ENCODE results near the gene CPNE9. TPM values are rescaled to one million over a fixed set of nuclear protein-coding genes. Genes with fewer than 3 reads are reported as not detected.

Gene CPNE9
- total RNA-seq, 1 donor from 2014 or later = 0.42 TPM

DNA sequence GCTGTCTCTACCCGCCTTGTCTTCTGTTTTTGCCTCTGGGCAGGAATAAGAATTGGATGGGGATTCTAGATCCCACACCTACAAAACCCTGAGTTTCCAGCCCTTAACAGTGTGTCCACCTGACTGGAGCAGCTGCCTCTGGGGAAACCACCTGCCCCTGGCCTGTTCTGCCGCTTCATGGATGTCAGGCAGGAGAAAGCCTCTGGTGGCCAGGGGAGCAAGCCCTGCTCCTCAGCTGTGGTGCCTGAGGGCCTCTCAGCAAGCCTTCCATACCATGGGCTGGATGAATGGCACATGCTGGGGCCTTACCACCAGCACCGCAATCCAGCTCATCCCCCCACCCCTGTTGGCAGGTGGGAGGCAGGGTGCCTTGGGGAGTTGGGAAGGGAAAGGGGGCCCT, 5.3 kb upstream of the CPNE9 start:
- no peak for TF ChIP-seq CTCF (IDR thresholded peaks at IDR 0.05; ENCODE audit: unreplicated experiment)
- Mint-ChIP-seq H3K4me3 (no peak overlapping the region), H3K27me3 (ENCODE audit: low read depth) (peaks cover 12% of the 10 kb centered on the region), H3K9me3 (no peaks in the 10 kb centered on the region), H3K27ac (no peak overlapping the region), H3K36me3 (peaks cover 24% of the 10 kb centered on the region), H3K4me1 (no peaks in the 10 kb centered on the region)
- no peak for DNase-seq (ENCODE audit: low spot score in 2 of 2, unreplicated experiment in 2 of 2)

GRCh38 chr3:9700536-9700935, 3.1 kb upstream of the CPNE9 start:
- Mint-ChIP-seq H3K27me3 (ENCODE audit: low read depth) (peaks cover 31% of the 10 kb centered on the region), H3K4me3 (no peak overlapping the region), H3K9me3 (no peaks in the 10 kb centered on the region), H3K27ac (no peak overlapping the region), H3K36me3 (peaks cover 21% of the 10 kb centered on the region), H3K4me1 (peaks cover 8% of the 10 kb centered on the region)
- DNase-seq (ENCODE audit: low spot score in 2 of 2, unreplicated experiment in 2 of 2) = no peak
- no peak for TF ChIP-seq CTCF (IDR thresholded peaks at IDR 0.05; ENCODE audit: unreplicated experiment)

GRCh38 chr3:9701006-9701405, 2.6 kb upstream of the CPNE9 start:
- Mint-ChIP-seq H3K4me1 (peaks cover 8% of the 10 kb centered on the region), H3K27ac (no peak overlapping the region), H3K36me3 (peaks cover 21% of the 10 kb centered on the region), H3K4me3 (no peak overlapping the region), H3K27me3 (ENCODE audit: low read depth) (peaks cover 36% of the 10 kb centered on the region), H3K9me3 (no peaks in the 10 kb centered on the region)
- no peak for DNase-seq (ENCODE audit: low spot score in 2 of 2, unreplicated experiment in 2 of 2)
- TF ChIP-seq CTCF (IDR thresholded peaks at IDR 0.05; ENCODE audit: unreplicated experiment) = no peak

DNA sequence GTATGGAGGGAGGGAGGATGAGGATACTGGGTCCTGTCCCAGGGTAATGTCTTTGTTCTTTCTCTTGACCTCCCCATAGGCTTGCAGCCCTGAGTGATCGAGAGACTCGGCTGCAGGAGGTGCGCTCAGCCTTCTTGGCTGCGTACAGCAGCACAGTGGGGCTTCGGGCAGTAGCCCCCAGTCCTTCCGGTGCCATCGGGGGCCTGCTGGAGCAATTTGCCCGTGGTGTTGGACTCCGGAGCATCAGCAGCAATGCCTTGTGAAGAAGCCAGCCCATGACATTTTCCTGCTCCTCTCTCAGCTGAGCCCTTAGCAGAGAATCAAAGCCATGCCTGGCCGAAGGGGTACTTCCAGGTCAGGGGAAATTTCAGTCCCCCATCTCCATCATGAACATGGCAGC, 1.9 kb upstream of the CPNE9 start:
- Mint-ChIP-seq H3K27ac (no peak overlapping the region), H3K4me3 (no peak overlapping the region), H3K27me3 (ENCODE audit: low read depth) (peaks cover 43% of the 10 kb centered on the region), H3K4me1 (peaks cover 8% of the 10 kb centered on the region), H3K36me3 (peaks cover 21% of the 10 kb centered on the region), H3K9me3 (no peaks in the 10 kb centered on the region)
- TF ChIP-seq CTCF (IDR thresholded peaks at IDR 0.05; ENCODE audit: unreplicated experiment) = no peak
- no peak for DNase-seq (ENCODE audit: low spot score in 2 of 2, unreplicated experiment in 2 of 2)

DNA sequence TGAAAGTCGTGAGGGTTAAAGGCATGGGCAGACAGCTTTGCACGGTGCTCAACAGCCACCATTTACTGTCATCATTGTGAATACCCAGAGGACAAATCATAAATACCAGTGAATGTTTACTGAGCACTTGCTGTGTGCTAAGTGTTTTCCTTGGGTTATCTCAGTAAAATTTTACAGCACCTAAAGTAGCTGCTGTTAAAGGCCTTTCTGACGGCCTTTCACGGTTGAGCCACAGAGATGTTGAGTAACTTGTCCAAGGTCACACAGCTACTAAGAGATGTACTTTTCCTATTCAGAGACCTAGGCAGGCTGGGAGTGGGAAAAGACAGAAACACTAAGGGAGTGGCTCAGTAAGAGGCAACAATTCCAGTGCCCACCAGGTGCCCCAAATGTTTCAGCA, 393 bp upstream of the CPNE9 start:
- Mint-ChIP-seq H3K4me3 (no peak overlapping the region), H3K36me3 (peaks cover 15% of the 10 kb centered on the region), H3K4me1 (peaks cover 8% of the 10 kb centered on the region), H3K27ac (no peak overlapping the region), H3K27me3 (ENCODE audit: low read depth) (peaks cover 53% of the 10 kb centered on the region), H3K9me3 (no peaks in the 10 kb centered on the region)
- no peak for TF ChIP-seq CTCF (IDR thresholded peaks at IDR 0.05; ENCODE audit: unreplicated experiment)
- DNase-seq (ENCODE audit: low spot score in 2 of 2, unreplicated experiment in 2 of 2) = no peak
